Measurements from ENCODE around the gene EEIG2. TPM values are rescaled to one million over a fixed set of nuclear protein-coding genes. Genes with fewer than 3 reads are reported as not detected.
"Not testable (repeated sequence)": the region's sequence is repeated elsewhere in the genome, so short reads cannot be mapped to it uniquely, and the experiment has no call there.

Gene EEIG2
- 10 to 100 TPM; 22.6 to 23.6 TPM for total RNA-seq

DNA sequence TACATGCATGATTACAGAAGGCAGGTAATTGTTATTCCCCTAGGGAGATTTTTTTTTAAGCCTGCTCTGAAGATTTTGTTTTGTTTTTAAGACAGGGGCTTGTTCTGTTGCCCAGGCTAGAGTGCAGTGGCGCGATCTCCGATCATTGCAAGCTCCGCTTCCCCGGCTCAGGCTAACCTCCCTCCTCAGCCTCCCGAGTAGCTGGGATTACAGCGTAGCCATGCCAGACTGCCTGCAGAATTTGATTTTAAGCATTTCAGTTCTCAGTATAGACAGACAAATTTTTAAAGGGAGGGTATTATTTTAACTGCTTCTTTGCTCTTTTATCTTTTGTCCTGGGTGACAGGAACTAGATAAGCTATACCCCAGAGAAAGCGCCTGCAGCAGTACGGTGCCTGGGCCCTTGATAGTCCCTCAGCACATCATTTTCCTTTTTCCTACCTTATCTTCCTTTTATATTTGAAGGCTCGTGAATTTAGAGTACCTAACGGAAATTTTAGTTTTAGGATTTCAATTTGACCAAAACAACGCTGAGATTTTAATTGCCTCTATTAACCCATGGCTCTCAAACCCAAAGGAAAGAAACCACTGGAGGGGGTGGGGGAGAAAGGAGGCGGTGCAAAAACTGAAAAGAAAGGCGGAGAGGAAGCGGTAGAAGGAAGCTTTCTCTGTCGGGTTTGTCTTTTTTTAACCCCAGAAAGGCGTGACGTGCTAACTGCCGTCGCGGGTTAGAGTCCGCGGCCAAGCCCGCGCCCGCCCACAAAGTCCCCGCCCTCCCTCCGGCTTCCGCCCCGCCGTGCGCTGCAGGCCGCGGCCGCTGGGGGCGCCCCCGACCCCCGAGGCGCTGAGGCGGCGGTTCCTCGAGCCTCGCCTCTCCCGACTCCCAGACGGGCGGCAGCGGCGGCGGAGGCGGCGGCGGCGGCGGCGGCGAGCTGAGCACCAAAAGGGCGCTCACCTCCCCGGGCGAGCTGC lies at the start of gene EEIG2:
TSS of gene EEIG2 (plus strand) at position 886 of the 972 bp plus-strand sequence. CDS start 329 bp downstream, outside the sequence.
- POLR2A ChIA-PET = interaction anchor here (0.6 to 4.2 kb wide), 16 partner anchors 8 to 403 kb away, joined by 3 to 78 read pairs (median 8); partner anchors contain the start of genes CLCC1, GPSM2, HENMT1 and PRPF38B

DNA sequence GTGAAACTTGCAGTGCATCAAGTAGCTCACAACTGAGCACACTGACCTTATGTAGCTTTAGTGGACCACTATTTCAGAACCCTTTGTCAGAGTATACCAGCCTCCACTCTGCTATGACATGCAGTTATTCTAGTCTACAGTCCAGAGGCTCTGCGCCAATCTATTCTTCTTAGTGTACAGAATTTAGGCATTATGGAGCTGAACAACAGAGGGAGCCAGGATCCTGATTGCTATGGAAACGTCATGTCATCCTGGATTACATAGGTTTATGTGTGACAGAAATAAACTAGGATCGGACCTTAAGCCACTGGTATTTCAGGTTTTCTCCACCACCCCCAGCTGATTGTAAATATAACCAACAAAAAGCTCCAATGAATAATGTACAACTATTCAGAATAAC lies 48.1 kb upstream of the EEIG2 start:
- Mint-ChIP-seq H3K4me3 (no peak overlapping the region), H3K27me3 (peaks cover 44% of the 10 kb centered on the region), H3K9me3 (peaks cover 9% of the 10 kb centered on the region), H3K27ac (no peak overlapping the region), H3K36me3 (ENCODE audit: low read depth) (peaks cover 13% of the 10 kb centered on the region), H3K4me1 (no peaks in the 10 kb centered on the region)
- DNase-seq = no peak
- POLR2A ChIA-PET = interaction anchor here (0.7 to 2.9 kb wide), 4 partner anchors 10 to 48 kb away, joined by 3 to 15 read pairs (median 8); partner anchors contain the start of gene EEIG2
- CTCF ChIA-PET = interaction anchor here (1.1 to 6.9 kb wide), 4 partner anchors 40 to 133 kb away, joined by 3 to 79 read pairs (median 27); partner anchors contain the start of gene EEIG2

More for the DNA sequence above, at the start of gene EEIG2:
- peak; percentile 93 for DNase-seq
- peaks cover 34% of the 10 kb centered on the region for H3K4me1 Mint-ChIP-seq
- H3K9me3 Mint-ChIP-seq = no peaks in the 10 kb centered on the region
- H3K27me3 Mint-ChIP-seq = peaks cover 12% of the 10 kb centered on the region
- peaks cover 3% of the 10 kb centered on the region for H3K36me3 Mint-ChIP-seq (ENCODE audit: low read depth)
- CTCF ChIA-PET = interaction anchor here (0.6 to 6.0 kb wide), 27 partner anchors 8 to 777 kb away, joined by 3 to 105 read pairs (median 4); partner anchors contain the start of genes PRPF38B, SLC25A24 and STXBP3
- H3K4me3 Mint-ChIP-seq = peak within 1 kb of the TSS; percentile 95
- H3K27ac Mint-ChIP-seq = peak within 1 kb of the TSS; percentile 86

DNA sequence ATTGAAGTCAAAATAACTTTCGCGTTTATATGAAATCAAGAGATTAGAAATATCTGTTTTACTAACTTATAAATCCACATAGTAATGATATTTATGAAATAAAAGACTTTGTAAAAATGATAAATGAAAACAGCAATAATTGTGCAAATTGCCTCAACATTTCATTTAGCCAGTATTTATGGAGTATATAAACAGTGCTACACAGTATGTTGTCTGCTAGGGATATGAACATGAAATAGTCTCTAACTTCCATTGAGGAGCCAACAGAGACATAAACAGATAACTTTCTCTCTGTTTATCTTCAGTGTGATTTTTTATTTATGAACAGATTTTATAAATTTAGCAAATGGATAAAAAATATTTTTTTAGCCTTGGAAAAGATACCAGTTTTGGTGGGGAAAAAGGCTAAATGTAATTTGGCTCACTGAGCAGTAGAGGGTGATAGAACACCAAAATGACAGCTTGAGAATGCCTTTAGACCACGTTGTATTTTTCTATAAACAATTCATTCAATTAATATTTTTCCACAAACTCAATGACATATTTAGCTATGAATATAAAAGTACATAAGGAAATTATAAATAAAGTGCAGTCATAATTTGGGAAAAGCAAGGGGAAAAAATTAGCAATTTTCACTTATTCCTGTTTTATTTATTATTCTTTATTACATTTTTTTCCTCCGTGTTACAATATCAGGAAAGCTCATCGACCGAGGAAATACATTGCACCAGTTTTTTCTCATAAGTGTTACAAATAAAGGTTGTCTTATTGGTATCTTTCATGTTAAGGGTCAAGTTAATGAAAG lies 47.5 kb upstream of the EEIG2 start:
- ChIA-PET POLR2A (interaction anchor here (0.7 to 1.6 kb wide), 5 partner anchors 11 to 131 kb away, joined by 3 to 15 read pairs (median 4); partner anchors contain the start of gene EEIG2), CTCF (interaction anchor here (0.6 to 6.9 kb wide), 6 partner anchors 48 to 268 kb away, joined by 3 to 79 read pairs (median 4); partner anchors contain the start of genes EEIG2 and PRPF38B)
- Mint-ChIP-seq H3K27me3 (peaks cover 49% of the 10 kb centered on the region), H3K27ac (no peak overlapping the region), H3K36me3 (ENCODE audit: low read depth) (peaks cover 13% of the 10 kb centered on the region), H3K4me1 (no peaks in the 10 kb centered on the region), H3K9me3 (peaks cover 9% of the 10 kb centered on the region), H3K4me3 (no peak overlapping the region)
- DNase-seq = no peak

DNA sequence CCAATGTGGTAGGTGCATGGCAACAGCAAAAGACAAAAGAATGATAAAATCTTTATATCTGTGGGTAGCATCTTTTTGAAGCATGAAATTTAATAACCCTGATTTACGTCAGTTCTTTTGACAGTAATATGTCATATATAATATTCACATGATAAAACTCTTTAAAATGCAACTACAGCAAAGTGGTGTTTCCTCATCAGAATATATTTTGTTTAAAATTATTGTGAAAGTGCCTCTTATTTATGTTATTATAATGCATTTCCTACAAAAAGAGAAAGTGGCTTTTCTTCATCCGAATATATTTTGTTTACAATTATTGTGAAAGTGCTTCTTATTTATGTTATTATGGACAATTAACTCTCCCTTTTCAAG lies 46.9 kb upstream of the EEIG2 start:
- no peak overlapping the region for H3K27ac Mint-ChIP-seq
- peaks cover 13% of the 10 kb centered on the region for H3K36me3 Mint-ChIP-seq (ENCODE audit: low read depth)
- H3K4me1 Mint-ChIP-seq = no peaks in the 10 kb centered on the region
- POLR2A ChIA-PET = interaction anchor here (1.1 to 1.6 kb wide), 4 partner anchors 36 to 131 kb away, joined by 3 to 15 read pairs (median 4); partner anchors contain the start of gene EEIG2
- no peak overlapping the region for H3K4me3 Mint-ChIP-seq
- H3K27me3 Mint-ChIP-seq = peaks cover 49% of the 10 kb centered on the region
- DNase-seq = no peak
- CTCF ChIA-PET = interaction anchor here (0.6 to 6.9 kb wide), 6 partner anchors 48 to 268 kb away, joined by 3 to 79 read pairs (median 4); partner anchors contain the start of genes EEIG2 and PRPF38B
- peaks cover 9% of the 10 kb centered on the region for H3K9me3 Mint-ChIP-seq

DNA sequence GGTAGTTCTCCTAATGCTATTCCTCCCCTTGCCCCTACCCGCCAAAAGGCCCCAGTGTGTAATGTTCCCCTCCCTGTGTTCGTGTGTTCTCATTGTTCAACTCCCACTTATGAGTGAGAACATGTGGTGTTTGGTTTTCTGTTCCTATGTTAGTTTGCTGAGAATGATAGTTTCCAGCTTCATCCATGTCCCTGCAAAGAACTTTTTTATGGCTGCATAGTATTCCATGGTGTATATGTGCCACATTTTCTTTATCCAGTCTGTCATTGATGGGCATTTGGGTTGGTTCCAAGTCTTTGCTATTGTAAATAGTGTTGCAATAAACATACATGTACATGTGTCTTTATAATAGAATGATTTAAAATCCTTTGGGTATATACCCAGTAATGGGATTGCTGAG lies 46.0 kb upstream of the EEIG2 start:
- H3K4me3 Mint-ChIP-seq, H3K27ac Mint-ChIP-seq, H3K9me3 Mint-ChIP-seq, H3K4me1 Mint-ChIP-seq, DNase-seq: not testable (repeated sequence)
- Mint-ChIP-seq H3K36me3 (ENCODE audit: low read depth) (peaks cover 12% of the 10 kb centered on the region), H3K27me3 (peaks cover 50% of the 10 kb centered on the region)
- POLR2A ChIA-PET = interaction anchor here (0.8 kb wide), 1 partner anchor 130 kb away, joined by 3 read pairs; no protein-coding TSS in a partner anchor
- CTCF ChIA-PET = interaction anchor here (6.0 to 6.9 kb wide), 2 partner anchors 47 to 131 kb away, joined by 50 to 79 read pairs; partner anchors contain the start of gene EEIG2

DNA sequence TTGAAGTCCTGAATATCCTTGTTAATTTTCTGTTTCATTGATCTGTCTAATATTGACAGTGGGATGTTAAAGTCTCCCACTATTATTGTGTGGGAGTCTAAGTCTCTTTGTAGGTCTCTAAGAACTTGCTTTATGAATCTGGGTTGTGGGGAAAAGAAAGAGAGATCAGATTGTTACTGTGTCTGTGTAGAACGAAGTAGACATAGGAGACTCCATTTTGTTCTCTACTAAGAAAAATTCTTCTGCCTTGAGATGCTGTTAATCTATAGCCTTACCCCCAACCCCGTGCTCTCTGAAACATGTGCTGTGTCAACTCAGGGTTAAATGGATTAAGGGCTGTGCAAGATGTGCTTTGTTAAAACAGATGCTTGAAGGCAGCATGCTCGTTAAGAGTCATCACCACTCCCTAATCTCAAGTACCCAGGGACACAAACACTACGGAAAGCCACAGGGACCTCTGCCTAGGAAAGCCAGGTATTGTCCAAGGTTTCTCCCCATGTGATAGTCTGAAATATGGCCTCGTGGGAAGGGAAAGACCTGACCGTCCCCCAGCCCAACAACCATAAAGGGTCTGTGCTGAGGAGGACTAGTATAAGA lies 42.5 kb upstream of the EEIG2 start:
- H3K36me3 Mint-ChIP-seq (ENCODE audit: low read depth); CTCF ChIA-PET; DNase-seq; H3K27ac Mint-ChIP-seq; POLR2A ChIA-PET; H3K9me3 Mint-ChIP-seq; H3K4me3 Mint-ChIP-seq; H3K4me1 Mint-ChIP-seq: not testable (repeated sequence)
- H3K27me3 Mint-ChIP-seq = peaks cover 42% of the 10 kb centered on the region

DNA sequence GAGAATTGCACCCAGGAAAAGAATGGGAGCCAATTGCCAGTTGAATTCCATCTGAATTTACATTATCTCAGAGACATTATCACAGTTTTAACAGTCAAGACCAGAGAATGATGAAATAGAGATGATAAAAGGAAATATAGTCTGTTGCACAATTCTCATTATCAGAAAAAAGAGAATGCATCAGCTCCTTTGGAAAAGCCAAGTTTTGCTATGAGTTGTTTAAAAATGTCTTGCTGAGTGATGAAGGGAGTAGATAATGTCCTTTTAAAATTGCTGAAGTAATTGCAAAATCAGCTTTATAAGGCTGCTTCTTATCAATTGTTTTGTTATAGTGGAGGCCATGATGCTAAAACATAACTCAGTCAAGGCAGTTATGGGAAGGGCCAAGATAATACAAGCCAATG lies 37.9 kb upstream of the EEIG2 start:
- ChIA-PET POLR2A (interaction anchor here (1.3 to 2.2 kb wide), 2 partner anchors 17 to 38 kb away, joined by 4 to 10 read pairs; partner anchors contain the start of gene EEIG2), CTCF (interaction anchor here (0.6 kb wide), 1 partner anchor 94 kb away, joined by 3 read pairs; no protein-coding TSS in a partner anchor)
- DNase-seq = no peak
- Mint-ChIP-seq H3K27ac (no peak overlapping the region), H3K4me3 (no peak overlapping the region), H3K9me3 (peaks cover 10% of the 10 kb centered on the region), H3K27me3 (peaks cover 30% of the 10 kb centered on the region), H3K4me1 (no peaks in the 10 kb centered on the region), H3K36me3 (ENCODE audit: low read depth) (peaks cover 3% of the 10 kb centered on the region)

DNA sequence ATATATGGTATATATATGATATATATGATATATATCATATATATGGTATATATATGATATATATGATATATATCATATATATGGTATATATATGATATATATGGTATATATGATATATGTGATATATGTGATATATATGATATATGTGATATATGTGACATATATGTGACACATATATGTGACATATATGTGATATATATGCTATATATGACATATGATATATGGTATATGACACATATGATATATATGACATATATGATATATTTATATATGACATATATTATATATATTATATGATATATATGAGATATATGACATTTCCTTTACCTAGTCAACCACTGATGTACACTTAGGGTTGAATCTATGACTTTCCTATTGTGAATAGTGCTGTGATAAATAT lies 36.1 kb upstream of the EEIG2 start:
- H3K4me1 Mint-ChIP-seq = no peaks in the 10 kb centered on the region
- peaks cover 10% of the 10 kb centered on the region for H3K9me3 Mint-ChIP-seq
- ChIA-PET POLR2A (no interaction called here), CTCF (no interaction called here)
- H3K36me3 Mint-ChIP-seq (ENCODE audit: low read depth) = peaks cover 3% of the 10 kb centered on the region
- peaks cover 20% of the 10 kb centered on the region for H3K27me3 Mint-ChIP-seq
- H3K4me3 Mint-ChIP-seq = no peak overlapping the region
- DNase-seq = no peak
- no peak overlapping the region for H3K27ac Mint-ChIP-seq

DNA sequence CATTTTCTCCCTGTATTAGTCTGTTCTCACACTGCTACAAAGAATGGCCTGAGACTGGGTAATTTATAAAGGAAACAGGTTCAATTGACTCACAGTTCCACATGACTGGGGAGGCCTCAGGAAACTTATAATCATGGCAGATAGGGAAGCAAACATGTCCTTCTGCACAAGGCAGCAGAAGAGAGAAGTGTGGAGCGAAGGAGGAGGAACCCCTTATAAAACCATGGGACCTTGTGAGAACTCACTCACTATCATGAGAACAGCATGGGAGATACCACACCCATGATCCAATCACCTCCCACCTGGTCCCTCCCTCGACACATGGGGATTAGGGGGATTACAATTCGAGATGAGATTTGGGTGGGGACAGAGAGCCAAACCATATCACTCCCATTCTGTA lies 35.2 kb upstream of the EEIG2 start:
- Mint-ChIP-seq H3K36me3 (ENCODE audit: low read depth) (peaks cover 3% of the 10 kb centered on the region), H3K27ac (no peak overlapping the region), H3K4me1 (no peaks in the 10 kb centered on the region), H3K9me3 (peaks cover 10% of the 10 kb centered on the region), H3K27me3 (peaks cover 15% of the 10 kb centered on the region), H3K4me3 (no peak overlapping the region)
- no peak for DNase-seq
- ChIA-PET CTCF (no interaction called here), POLR2A (no interaction called here)

DNA sequence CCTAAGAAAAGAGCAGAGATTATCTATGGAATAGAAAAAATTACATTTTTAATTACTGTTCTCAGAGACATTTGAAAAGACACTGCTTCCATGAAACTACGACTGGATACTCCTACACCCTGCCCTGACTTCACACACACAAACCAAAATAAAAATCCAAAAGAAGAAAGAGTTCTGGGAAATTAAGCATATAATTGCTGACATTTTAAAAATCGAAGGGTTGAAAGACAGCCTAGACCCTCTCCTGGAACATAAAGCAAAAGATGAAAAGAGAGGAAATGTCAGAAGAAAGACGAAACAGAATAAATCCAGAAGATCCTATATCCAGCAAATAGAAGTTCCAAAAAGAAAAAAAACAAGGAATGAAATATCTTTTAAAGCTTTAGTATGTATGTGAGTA lies 32.8 kb upstream of the EEIG2 start:
- H3K36me3 Mint-ChIP-seq (ENCODE audit: low read depth) = peaks cover 3% of the 10 kb centered on the region
- H3K4me3 Mint-ChIP-seq = no peak overlapping the region
- peaks cover 17% of the 10 kb centered on the region for H3K27me3 Mint-ChIP-seq
- ChIA-PET CTCF (no interaction called here), POLR2A (no interaction called here)
- H3K4me1 Mint-ChIP-seq = no peaks in the 10 kb centered on the region
- H3K9me3 Mint-ChIP-seq = peaks cover 10% of the 10 kb centered on the region
- no peak for DNase-seq
- no peak overlapping the region for H3K27ac Mint-ChIP-seq

DNA sequence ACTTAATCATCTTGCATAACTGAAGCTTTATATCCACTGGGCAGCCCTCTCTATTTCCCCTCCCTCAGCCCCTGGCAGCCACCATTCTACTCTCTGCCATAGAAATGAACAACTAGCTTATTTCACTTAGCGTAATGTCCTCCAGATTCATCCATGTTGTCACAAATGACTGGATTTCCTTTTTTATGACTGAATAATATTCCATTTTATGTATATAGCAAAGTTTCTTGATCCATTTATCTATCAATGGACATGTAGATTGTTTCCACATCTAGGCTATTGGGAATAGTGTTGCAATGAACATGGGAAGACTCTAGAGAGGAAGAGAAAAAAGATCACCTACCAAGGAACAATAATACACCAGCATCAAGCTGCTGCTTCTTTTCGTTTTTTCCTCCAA lies 32.1 kb upstream of the EEIG2 start:
- H3K27me3 Mint-ChIP-seq = peaks cover 17% of the 10 kb centered on the region
- no peak overlapping the region for H3K27ac Mint-ChIP-seq
- H3K4me3 Mint-ChIP-seq = no peak overlapping the region
- H3K9me3 Mint-ChIP-seq = peaks cover 10% of the 10 kb centered on the region
- DNase-seq = no peak
- H3K4me1 Mint-ChIP-seq = no peaks in the 10 kb centered on the region
- ChIA-PET POLR2A (no interaction called here), CTCF (no interaction called here)
- H3K36me3 Mint-ChIP-seq (ENCODE audit: low read depth) = peaks cover 3% of the 10 kb centered on the region

DNA sequence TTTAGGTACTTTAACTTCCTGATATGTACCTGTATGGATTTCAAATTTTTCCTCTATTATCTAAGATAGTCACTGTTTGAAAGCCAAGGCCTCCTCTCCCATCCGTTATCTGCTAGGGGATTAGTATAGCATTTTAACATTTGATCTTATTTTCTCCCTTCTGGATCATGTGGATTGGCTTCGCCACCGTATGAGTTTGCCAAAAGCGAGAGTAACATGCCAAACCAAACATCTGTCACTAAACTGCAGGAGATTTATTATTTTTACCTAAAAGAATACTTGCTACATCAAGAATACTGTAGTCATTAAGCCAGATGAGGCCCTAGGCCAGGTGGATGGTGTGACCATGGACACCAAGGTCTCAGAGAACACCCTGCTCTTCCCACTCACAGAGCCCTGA lies 28.5 kb upstream of the EEIG2 start:
- Mint-ChIP-seq H3K4me1 (peaks cover 2% of the 10 kb centered on the region), H3K9me3 (no peaks in the 10 kb centered on the region), H3K27me3 (peaks cover 13% of the 10 kb centered on the region), H3K36me3 (ENCODE audit: low read depth) (no peaks in the 10 kb centered on the region), H3K4me3 (no peak overlapping the region), H3K27ac (no peak overlapping the region)
- no peak for DNase-seq
- ChIA-PET CTCF (interaction anchor here (1.0 kb wide), 1 partner anchor 29 kb away, joined by 4 read pairs; the partner anchor contains the start of gene EEIG2), POLR2A (no interaction called here)

Measured in activated CD4-positive, alpha-beta memory T cell treated with anti-CD3 and anti-CD28 coated beads, Interleukin-2, amount 10 ng/mL, durations not matched to agents 7 days and 5 days (primary cell).